Loucy (cell line): ENCODE measurements around the gene SEPTIN6.

Source experiments
- CTCF ChIP-seq: fragments of 200-600 bp; sonication (generic); conservative IDR thresholded peaks from 2 replicates; pipeline ENCODE4 v1.5.1; 2014; ENCODE audit warnings: mild to moderate bottlenecking, antibody characterized with exemption, low read length
- EZH2phosphoT487 ChIP-seq: fragments of 200-600 bp; IDR thresholded peaks from 2 replicates; pipeline ENCODE4 v1.6.1; 2018; ENCODE audit warnings: antibody characterized with exemption, mild to moderate bottlenecking, moderate library complexity, borderline replicate concordance

DNA sequence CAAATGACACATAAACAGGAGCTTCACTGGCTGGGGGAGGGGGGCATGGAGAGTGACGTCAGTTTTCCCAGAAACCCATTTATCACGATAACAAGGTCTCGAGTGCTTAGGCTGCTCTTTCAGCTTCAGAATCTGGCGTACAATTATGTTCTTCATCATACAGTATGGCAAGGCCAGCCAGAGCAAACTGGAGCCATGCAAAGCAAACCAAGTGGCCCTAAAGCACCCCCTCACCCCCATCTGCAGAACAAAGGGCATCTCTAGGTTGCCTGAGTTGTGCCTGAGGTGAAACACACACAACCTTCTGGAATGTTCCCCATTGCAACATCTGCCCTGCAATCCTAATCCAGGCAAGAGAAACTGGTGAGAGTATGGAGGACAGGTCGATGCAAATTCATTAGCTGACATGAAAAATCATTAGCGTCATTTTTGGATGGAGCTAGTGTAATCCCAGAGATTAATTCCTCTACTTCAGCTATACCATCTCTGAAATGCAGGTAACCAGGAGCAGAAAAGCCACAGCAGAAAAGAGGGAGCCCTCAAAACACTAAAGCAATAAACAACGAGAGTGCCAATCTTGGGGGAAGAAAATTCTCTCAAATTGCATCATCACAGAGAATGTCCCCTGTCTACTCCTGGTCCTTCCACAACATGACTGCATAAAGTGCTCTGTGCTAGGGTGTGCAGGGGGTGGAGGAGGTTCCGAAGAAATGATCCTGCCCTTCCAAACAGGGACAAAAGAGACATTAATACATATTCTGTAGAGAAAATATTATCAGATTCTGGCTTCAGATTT is 1.8 kb downstream of the SEPTIN6 start:
- no peak for TF ChIP-seq CTCF
- no peak for TF ChIP-seq EZH2phosphoT487
